DND-41 (cell line): Measurements from ENCODE around the gene IFT52.

ENCODE experiments used
- ATAC-seq: fragments of 200-7000 bp; cut with Tn5 transposase; 3 replicates; pipeline ENCODE4 v1.9.1; 2021; ENCODE audit warnings: low read depth; ENCODE audit not compliant: insufficient read depth
- DNase-seq: peaks from one replicate; pipeline ENCODE4 v3.0.0-alpha.2; 2020
- H2AFZ ChIP-seq: 2 replicates; pipeline ENCODE4 v1.6.0; 2012; ENCODE audit warnings: low read depth, low read length
- H3K27ac ChIP-seq: 2 replicates; pipeline ENCODE4 v1.5.1; 2012; ENCODE audit warnings: low read length, inconsistent platforms
- H3K27me3 ChIP-seq: fragments of 200-600 bp; sonication (generic); 2 replicates; pipeline ENCODE4 v1.6.0; 2012; ENCODE audit warnings: low read length, mild to moderate bottlenecking, inconsistent platforms; ENCODE audit not compliant: insufficient read depth, poor library complexity
- H3K36me3 ChIP-seq: 2 replicates; pipeline ENCODE4 v1.5.1; 2012; ENCODE audit warnings: low read length, inconsistent platforms; ENCODE audit not compliant: insufficient read depth
- H3K4me1 ChIP-seq: 2 replicates; pipeline ENCODE4 v1.5.1; 2012; ENCODE audit warnings: mild to moderate bottlenecking, low read length; ENCODE audit not compliant: insufficient read depth
- H3K4me2 ChIP-seq: 2 replicates; pipeline ENCODE4 v1.6.0; 2012; ENCODE audit warnings: mild to moderate bottlenecking, moderate library complexity, low read length, inconsistent platforms; ENCODE audit not compliant: insufficient read depth
- H3K4me3 ChIP-seq, 2 experiments: fragments of 200-600 bp in 1 of 2; shearing (Covaris generic) in 1 of 2; 2 replicates each; pipeline ENCODE4 v1.5.1; 2012 to 2016; ENCODE audit warnings: inconsistent platforms in 2 of 2, low read length in 2 of 2, mild to moderate bottlenecking in 2 of 2, low read depth in 1 of 2, moderate library complexity in 1 of 2
- H3K79me2 ChIP-seq: 2 replicates; pipeline ENCODE4 v1.6.0; 2012; ENCODE audit warnings: low read length, inconsistent platforms; ENCODE audit not compliant: insufficient read depth
- H3K9ac ChIP-seq: 2 replicates; pipeline ENCODE4 v1.6.0; 2012; ENCODE audit warnings: low read depth, mild to moderate bottlenecking, inconsistent platforms, low read length, moderate library complexity
- H3K9me3 ChIP-seq: 2 replicates; pipeline ENCODE4 v1.5.1; 2012; ENCODE audit warnings: low read length, moderate library complexity, mild to moderate bottlenecking, inconsistent platforms; ENCODE audit not compliant: insufficient read depth, severe bottlenecking
- H4K20me1 ChIP-seq: 2 replicates; pipeline ENCODE4 v1.6.0; 2012; ENCODE audit warnings: low read length; ENCODE audit not compliant: insufficient read depth
- EZH2 ChIP-seq: IDR thresholded peaks from 3 replicates; pipeline ENCODE4 v1.6.1; 2012; ENCODE audit warnings: borderline replicate concordance, low read depth, mild to moderate bottlenecking, moderate library complexity, low read length, inconsistent platforms; ENCODE audit not compliant: severe bottlenecking
- TF ChIP-seq, protein P1 (sequence below): IDR thresholded peaks from 2 replicates; pipeline ENCODE4 v1.5.1; 2012; ENCODE audit warnings: borderline replicate concordance, low read length, moderate library complexity, mild to moderate bottlenecking; ENCODE audit not compliant: poor library complexity, severe bottlenecking; ENCODE audit errors: extremely low read depth

IFT52 gene

DNA sequence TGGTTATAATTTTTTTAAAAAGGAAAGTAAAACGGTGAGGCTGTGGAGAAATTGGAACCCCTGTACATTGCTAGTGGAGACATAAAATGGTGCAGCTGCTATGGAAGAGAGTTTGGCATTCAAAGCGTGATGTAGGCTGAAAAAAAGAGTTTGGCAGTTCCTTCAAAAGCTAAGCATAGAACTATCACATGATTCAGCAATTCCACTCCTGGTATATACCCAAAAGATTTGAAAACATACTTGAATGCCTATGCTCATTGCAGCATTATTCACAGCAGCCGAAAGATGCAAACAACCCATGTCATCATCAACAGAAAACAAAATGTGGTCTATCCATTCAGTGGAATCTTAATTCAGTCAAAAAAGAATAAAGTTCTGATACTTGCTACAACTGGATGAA, 36.4 kb upstream of the IFT52 start:
- DNase-seq = no peak
- no peak for ATAC-seq
- no peaks in the 10 kb centered on the region for H3K4me1 ChIP-seq
- H3K36me3 ChIP-seq = no peaks in the 10 kb centered on the region
- TF ChIP-seq, protein P1, sequence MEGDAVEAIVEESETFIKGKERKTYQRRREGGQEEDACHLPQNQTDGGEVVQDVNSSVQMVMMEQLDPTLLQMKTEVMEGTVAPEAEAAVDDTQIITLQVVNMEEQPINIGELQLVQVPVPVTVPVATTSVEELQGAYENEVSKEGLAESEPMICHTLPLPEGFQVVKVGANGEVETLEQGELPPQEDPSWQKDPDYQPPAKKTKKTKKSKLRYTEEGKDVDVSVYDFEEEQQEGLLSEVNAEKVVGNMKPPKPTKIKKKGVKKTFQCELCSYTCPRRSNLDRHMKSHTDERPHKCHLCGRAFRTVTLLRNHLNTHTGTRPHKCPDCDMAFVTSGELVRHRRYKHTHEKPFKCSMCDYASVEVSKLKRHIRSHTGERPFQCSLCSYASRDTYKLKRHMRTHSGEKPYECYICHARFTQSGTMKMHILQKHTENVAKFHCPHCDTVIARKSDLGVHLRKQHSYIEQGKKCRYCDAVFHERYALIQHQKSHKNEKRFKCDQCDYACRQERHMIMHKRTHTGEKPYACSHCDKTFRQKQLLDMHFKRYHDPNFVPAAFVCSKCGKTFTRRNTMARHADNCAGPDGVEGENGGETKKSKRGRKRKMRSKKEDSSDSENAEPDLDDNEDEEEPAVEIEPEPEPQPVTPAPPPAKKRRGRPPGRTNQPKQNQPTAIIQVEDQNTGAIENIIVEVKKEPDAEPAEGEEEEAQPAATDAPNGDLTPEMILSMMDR = no peak
- no peak for TF ChIP-seq EZH2
- H3K4me3 ChIP-seq = no peak overlapping the region
- H2AFZ ChIP-seq = no peak overlapping the region
- H4K20me1 ChIP-seq = no peaks in the 10 kb centered on the region; the same call in 1 of the 2 replicates
- no peak overlapping the region for H3K27ac ChIP-seq
- H3K79me2 ChIP-seq = no peaks in the 10 kb centered on the region
- H3K9me3 ChIP-seq = no peaks in the 10 kb centered on the region
- no peak overlapping the region for H3K4me2 ChIP-seq
- peaks cover 3% of the 10 kb centered on the region for H3K27me3 ChIP-seq
- no peak overlapping the region for H3K9ac ChIP-seq

DNA sequence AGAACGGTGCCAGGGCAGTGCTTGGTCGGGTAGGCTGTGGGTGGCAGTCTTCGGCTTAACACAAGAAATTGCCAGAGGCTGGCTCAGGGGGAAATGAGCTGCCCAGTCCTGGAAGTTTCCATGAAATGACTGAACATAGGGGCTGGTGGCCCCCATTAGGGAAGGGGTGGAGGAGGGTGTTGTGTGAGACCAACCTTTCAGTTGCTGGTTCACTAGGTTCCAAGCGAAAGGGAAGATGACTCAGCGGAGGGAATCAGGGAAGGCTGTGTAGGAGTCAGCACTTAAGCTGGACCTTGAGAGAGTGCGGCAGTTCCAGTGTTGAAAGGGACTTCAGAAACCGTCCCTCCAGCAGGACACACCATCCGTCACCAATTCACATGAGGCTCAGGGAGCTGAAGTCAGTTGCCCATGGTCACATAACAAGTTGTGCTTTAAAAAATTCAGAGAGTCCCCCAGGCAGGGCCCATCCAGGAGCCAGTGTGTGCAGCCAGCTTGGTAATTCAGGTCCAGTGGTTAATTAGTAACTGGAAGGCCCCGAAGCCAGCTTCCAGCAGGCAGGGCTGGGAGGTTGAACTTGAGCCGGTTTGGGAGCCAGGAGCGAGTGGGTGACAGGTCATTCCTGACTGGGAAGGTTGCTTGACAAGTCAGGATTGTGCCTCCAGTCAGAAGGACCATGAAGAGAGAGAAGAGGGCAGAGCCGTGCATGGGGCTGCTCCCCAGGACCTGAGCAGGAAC, 32.2 kb upstream of the IFT52 start, which contains the start of gene SGK2:
Gene SGK2, plus strand, starts transcription at position 616 of the 735 bp plus-strand sequence. CDS start 7,469 bp downstream, outside the sequence.
- no peak for DNase-seq
- no peak within 1 kb of the TSS for H3K9ac ChIP-seq
- no peaks in the 10 kb centered on the region for H3K4me1 ChIP-seq
- H2AFZ ChIP-seq = no peak within 1 kb of the TSS
- TF ChIP-seq, protein P1 = no peak
- TF ChIP-seq EZH2 = no peak
- H3K4me2 ChIP-seq = no peak within 1 kb of the TSS
- H3K79me2 ChIP-seq = no peaks in the 10 kb centered on the region
- no peaks in the 10 kb centered on the region for H4K20me1 ChIP-seq
- H3K27me3 ChIP-seq = peaks cover 3% of the 10 kb centered on the region
- no peak within 1 kb of the TSS for H3K4me3 ChIP-seq
- no peak for ATAC-seq
- H3K27ac ChIP-seq = no peak within 1 kb of the TSS
- H3K36me3 ChIP-seq = no peaks in the 10 kb centered on the region
- H3K9me3 ChIP-seq = no peaks in the 10 kb centered on the region

DNA sequence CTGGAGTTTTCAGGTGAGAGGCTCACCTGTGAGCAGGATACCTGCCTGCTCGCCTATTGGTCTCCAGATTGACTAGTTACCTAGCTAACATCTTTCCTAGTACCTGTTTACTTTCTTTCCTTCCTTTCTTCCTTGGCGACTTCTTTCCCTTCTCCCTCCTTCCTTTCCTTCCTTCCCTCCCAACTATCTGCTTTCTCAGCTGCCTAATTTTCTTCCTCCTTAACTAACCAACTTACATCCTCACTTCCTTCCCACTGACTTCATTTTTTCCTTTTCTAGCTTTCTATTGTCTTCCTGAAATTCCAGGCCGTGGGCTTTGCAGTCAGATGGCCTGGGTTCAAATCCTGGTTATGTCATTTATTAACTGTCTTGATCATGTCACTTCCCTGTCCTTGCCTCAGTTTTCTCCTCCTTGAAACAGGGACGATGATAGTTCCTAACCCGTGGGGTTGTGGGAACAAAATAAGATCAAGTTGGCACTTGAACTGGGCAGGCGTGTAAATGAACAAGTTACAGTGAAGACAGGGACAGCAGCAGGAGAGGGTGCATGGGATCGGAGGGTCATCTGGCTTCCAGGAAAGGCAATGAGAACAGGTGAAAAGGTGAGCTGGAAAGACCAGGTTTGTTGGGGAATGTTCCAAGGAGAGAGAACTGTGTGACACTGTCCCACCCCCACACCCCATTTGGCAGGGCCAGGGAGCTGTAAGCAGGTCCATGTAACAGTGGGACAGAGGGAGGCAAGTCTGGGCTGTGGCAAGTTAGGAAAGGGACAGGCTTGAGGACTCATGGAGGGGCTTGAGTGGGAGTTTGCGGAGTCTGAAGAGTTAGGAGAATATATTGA, 31.4 kb upstream of the IFT52 start:
- H3K36me3 ChIP-seq = no peaks in the 10 kb centered on the region
- no peaks in the 10 kb centered on the region for H3K4me1 ChIP-seq
- H3K4me2 ChIP-seq = no peak overlapping the region
- H3K27me3 ChIP-seq = peaks cover 3% of the 10 kb centered on the region
- H4K20me1 ChIP-seq = no peaks in the 10 kb centered on the region
- ATAC-seq (no peak), DNase-seq (no peak)
- no peak overlapping the region for H3K9ac ChIP-seq
- no peaks in the 10 kb centered on the region for H3K9me3 ChIP-seq
- no peak overlapping the region for H3K4me3 ChIP-seq
- no peak for TF ChIP-seq EZH2
- TF ChIP-seq, protein P1 = no peak
- no peak overlapping the region for H2AFZ ChIP-seq
- no peaks in the 10 kb centered on the region for H3K79me2 ChIP-seq
- no peak overlapping the region for H3K27ac ChIP-seq
